ENCODE results near the gene CA10.

DNA sequence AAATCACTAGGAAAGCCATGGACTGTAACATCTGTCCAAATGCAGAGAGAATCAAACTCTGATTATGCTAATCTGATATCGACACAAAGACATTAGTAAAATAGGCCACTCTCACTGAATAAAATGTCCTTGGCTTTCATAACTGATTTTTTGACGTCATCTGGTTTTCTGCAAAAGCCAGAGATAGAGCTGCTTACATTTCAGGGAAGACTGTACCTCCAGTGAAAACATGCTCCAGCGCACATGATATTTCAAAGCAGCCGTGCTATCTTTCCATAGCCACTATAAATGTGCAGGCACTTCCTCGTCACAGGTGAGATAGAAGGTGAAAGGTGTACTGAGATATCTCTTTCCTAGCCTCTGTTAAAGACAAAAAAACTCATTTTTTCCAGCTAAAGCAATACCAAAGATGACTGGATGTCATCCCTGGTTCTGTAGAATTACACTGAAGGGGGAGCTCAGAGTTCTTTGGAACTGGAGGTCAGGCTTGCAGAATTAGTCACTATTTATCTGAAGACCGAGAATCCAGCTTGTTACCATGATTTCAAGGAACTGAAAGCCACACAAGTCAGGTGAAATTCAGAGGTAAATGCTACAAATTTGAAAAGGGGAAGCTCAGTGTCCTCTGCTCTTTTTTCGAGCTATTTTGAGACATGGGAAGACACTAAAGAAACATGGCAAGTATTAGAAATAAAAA, 249.5 kb downstream of the CA10 start:
- TF ChIP-seq, protein P1, sequence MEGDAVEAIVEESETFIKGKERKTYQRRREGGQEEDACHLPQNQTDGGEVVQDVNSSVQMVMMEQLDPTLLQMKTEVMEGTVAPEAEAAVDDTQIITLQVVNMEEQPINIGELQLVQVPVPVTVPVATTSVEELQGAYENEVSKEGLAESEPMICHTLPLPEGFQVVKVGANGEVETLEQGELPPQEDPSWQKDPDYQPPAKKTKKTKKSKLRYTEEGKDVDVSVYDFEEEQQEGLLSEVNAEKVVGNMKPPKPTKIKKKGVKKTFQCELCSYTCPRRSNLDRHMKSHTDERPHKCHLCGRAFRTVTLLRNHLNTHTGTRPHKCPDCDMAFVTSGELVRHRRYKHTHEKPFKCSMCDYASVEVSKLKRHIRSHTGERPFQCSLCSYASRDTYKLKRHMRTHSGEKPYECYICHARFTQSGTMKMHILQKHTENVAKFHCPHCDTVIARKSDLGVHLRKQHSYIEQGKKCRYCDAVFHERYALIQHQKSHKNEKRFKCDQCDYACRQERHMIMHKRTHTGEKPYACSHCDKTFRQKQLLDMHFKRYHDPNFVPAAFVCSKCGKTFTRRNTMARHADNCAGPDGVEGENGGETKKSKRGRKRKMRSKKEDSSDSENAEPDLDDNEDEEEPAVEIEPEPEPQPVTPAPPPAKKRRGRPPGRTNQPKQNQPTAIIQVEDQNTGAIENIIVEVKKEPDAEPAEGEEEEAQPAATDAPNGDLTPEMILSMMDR (conservative IDR thresholded peaks at IDR 0.05; ENCODE audit: low read length): no peak
- TF ChIP-seq EZH2phosphoT487 (IDR thresholded peaks at IDR 0.05; ENCODE audit: borderline replicate concordance): no peak
